HG03565 (cell line): ENCODE measurements around the gene SLC38A6.

ENCODE experiments used
- ATAC-seq: cut with Tn5 transposase; IDR thresholded peaks from one replicate; pipeline ENCODE4 v1.9.1; 2021; ENCODE audit warnings: mild to moderate bottlenecking, moderate library complexity; ENCODE audit not compliant: unreplicated experiment

Gene SLC38A6

GRCh38 chr14:60975551-60975950, 5.5 kb upstream of the SLC38A6 start:
- no peak for ATAC-seq

DNA sequence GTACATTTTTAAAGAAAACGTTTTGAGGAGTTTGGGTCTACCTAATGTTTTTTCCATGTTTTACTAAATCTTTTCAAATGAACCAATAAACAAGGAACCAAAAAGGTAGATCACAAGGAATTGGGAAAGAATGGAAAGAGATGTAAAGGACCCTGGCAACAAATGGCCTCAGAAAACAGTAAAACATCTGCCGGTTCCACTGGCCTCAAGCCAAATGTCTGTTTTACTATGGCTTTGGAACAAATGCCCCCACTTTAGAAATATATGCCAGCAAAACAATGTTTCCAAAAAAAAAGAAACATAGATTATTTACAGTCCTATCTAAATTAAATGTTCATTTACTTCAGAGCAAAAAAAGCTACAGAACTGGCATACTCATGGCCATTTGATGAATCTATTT, 3.2 kb upstream of the SLC38A6 start:
- ATAC-seq: no peak

GRCh38 chr14:60981633-60982455, 799 bp downstream of the SLC38A6 start:
- ATAC-seq: no peak

- no peak for ATAC-seq
Measured at GRCh38 chr14:60984196-60984595, 3.2 kb downstream of the SLC38A6 start.

DNA sequence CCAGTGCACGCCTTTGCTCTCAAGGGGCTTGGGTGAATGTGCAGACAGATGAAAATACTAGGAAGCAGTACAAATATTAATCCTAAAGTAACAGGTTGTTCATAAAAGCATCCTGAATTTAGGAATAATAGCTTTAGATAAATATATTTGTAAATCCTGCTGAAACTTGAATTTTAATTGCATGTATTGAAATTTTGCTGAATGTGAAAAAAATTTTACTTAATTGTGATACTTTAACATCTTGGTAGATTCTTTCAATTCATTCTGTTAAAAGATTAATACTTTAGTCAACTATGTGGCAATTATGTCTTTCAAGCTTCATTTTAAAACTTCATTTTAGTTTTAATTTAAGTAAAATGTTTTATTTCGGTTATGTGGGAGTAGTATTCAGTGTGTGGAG, 5.5 kb downstream of the SLC38A6 start:
- ATAC-seq: no peak

DNA sequence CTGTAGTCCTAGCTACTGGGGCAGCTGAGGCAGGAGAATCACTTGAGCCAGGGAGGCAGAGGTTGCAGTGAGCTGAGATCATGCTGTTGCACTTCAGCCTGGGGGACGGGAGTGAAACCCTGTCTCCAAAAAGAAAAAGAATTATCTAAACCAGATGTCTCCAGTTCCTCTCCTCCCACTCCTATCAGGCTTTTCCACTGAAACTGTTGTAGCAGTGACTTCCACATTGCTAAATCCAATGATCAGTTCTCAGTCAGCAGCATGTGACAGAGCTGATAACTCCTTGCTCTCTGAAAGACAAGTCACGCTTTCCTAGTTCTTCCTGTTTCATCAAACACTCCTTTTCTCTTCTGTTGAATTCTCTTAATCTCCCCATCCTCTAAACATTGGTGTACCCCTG, 8.6 kb downstream of the SLC38A6 start:
- no peak for ATAC-seq

DNA sequence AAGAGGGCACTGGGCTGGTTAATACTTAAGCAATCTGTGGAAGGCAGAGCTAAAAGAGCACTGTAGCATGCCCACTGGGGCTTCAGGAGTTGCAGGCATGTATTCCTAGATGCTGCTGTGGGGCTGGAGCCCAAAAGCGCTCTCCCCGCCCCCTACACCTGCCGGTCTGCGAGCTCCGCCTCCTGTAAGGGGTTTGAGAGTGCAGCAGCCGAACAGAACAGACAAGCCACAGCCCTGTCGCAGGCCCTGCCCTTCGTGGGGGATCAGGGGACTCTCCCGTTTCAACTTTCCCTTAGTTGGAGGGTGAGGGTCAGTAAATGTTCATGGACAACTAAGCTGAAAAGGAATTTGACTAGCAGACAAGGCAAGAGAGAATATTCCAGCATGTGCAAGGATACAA, 17.6 kb downstream of the SLC38A6 start:
- ATAC-seq: no peak

DNA sequence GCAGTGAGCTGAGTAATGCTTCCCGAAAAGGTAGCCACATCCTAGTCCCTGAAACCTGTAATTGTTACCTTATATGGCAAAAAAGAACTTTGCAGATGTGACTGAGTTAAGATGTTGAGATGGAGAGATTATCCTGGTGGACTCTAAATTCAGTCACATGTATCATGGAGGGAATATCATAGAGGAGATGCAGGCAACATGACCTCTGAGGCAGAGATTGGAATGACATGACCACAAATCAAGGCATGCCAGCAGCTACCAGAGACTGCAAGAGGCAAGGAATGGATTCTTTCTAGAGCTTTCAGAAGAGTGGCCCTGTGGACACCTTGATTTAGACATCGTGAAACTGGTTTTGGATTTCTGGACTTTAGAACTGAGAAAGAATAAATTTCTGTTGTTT, 18.5 kb downstream of the SLC38A6 start:
- ATAC-seq: no peak

DNA sequence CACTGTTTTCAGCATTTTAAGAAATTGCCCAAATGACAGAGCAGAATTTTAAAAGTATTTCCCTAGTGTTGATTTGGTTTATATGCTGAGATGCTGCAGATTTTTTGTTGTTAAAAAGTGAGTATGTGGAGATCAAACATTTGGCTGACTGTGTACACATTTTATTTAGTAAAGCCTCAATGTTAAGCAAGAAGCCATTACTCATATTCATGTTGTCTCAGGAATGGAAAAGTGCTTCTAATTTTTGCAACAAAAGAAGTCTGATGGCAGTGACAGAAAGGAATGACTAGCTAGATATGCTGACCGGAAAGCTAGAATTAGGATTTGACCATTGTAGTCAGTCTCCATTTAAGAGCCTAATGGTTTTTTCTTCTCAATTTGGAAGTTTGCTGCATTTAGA, 22.5 kb downstream of the SLC38A6 start:
- no peak for ATAC-seq

- ATAC-seq: no peak
Measured at GRCh38 chr14:61019537-61019936, 38.5 kb downstream of the SLC38A6 start.

- ATAC-seq: no peak
Measured at GRCh38 chr14:61025251-61026223, 44.5 kb downstream of the SLC38A6 start.

- no peak for ATAC-seq
Measured at GRCh38 chr14:61026526-61026925, 45.5 kb downstream of the SLC38A6 start.

- no peak for ATAC-seq
Measured at GRCh38 chr14:61031026-61031425, 50.0 kb downstream of the SLC38A6 start.

GRCh38 chr14:61033054-61033453, 52.0 kb downstream of the SLC38A6 start:
- no peak for ATAC-seq

DNA sequence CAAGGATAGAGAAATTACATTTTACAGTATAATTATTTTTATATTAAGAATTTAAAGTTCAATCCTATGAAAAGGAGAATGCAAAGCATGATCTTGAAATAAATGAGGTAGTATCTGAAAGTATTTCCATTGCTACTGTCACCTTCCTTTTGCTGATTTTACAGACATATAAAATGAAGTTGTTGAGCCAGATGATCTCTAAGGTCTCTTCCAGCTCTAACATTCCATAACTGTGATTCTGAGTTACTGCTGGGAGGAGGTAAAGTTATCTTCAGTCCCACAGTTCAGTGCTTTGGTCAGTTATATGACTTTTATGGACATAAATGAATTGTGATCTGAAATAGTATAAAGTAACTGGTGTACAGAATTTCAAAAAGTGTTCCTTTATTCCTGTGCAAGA, 52.8 kb downstream of the SLC38A6 start:
- ATAC-seq: no peak

DNA sequence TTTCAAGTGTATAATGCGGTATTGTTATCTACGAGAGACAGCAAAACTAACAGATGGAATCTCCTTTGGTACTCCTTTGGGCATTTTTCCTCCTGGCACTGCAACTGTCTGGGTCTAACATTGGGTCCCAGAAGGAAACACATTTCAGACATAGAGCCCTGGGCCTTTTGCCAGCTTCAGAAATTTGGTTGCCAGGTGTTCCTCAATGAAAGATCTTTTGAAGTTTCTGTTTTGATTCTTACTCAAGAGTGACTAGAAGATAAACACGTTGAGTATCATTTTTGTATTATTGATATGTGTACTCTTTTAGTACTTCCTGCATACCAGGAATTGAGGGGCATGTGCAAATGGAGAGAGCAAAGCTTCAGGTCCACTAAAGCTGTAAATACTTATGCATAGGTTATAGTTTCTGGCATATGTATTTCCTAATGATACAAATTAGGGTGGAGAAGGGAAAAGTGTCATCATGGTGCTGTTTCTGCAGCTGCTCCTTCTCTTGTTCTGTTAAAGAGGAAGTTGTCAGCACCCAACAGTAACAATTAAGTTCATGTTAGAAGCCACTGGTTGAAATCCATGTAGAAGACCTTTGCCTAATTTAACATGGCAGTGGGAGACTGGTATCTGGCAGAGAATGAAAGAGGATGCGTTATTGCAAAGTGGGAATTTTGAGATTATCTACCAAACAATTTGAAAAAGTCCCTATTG, 53.5 kb downstream of the SLC38A6 start:
- peak; percentile 75 for ATAC-seq

GRCh38 chr14:61037215-61037614, 56.2 kb downstream of the SLC38A6 start:
- ATAC-seq: no peak

DNA sequence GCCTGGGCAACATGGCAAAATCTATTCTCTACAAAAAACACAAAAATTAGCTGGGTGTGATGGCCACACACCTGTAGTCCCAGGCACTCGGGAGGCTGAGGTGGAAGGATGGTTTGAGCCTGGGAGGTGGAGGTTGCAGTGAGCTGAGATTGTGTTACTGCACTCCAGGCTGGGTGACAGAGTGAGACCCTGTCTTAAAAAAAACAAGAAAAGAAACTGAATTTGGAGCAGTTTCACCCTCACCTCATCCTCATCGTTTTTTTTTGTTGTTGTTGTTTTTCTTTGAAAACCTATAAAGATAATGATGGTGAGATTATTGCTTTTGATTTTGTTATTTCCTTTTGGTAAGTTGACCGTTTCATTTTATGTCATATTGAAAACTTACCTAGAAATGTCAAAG, 60.7 kb downstream of the SLC38A6 start:
- ATAC-seq: no peak

GRCh38 chr14:61042220-61042619, 61.2 kb downstream of the SLC38A6 start:
- ATAC-seq: no peak

- no peak for ATAC-seq
Measured at GRCh38 chr14:61043506-61043905, 62.5 kb downstream of the SLC38A6 start.

DNA sequence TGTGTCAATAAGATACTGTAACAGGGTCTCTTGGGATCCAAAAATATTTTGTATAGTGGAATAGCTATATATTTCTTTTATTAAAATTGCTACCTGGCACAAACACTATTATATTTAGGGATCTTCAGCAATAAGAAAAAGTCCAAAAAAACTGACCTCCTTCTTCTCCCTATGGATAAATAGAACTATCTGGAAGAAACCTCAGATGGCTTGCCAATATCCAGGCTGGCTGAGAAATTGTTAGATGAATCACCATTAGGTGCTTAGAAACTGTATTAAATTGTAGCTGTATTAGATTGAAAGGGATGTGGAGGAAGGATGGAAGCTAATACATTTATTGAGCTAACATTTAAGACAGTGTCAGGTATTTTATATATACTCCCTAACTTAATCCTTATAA, 66.0 kb downstream of the SLC38A6 start:
- ATAC-seq: no peak
